Measurements from ENCODE around the gene PTPRF.

Gene PTPRF

GRCh38 chr1:43669878-43670277 lies 139.2 kb downstream of the PTPRF start:
- no peak for DNase-seq (ENCODE audit: low spot score)

GRCh38 chr1:43671193-43671592 lies 140.5 kb downstream of the PTPRF start:
- DNase-seq (ENCODE audit: low spot score), result no peak

GRCh38 chr1:43671626-43672330 lies 141.1 kb downstream of the PTPRF start:
- DNase-seq (ENCODE audit: low spot score), result no peak

- no peak for DNase-seq (ENCODE audit: low spot score)
Measured at GRCh38 chr1:43673261-43673660, 142.6 kb downstream of the PTPRF start.
